ENCODE results near the gene SPATA2L.
"Not testable (repeated sequence)": the region's sequence is repeated elsewhere in the genome, so short reads cannot be mapped to it uniquely, and the experiment has no call there.

The SPATA2L gene

DNA sequence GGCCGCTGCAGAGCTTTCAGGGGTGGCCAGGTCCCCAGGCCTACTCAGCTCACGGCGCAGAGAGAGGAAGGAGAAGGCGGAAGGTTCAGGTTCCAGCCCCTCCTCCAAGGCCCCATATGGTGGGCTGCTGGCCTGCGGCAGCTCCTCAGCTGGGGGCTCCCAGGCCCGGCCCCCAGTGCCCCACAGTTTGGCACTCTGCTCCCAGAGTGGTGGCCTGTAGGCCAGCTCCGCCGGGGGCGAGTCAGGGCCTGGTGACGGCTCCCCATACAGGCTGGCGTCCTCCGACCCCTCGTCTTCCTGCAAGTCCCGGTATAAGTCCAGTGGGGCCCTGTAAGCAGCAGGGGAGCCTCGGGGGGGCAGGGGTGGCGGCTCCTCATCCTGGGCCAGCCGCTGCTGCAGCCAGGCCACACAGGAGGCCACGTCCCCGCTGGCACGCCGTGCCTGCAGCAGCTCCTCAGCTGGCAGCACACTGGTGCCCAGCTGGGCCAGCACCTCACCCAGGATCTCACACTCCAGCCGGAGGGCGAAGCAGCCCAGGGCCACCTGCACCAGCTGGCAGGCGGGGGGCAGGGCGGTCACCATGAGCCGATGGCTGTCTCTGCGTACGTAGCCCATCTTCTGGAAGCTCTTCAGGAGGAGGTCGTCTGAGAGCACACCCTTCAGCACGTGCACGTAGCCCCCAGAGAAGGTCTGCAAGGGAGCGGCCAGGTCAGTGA, 3.7 kb downstream of the SPATA2L start:
- no peak overlapping the region for H3K4me3 ChIP-seq (ENCODE audit: low read depth, low read length)
- TF ChIP-seq, protein P1, sequence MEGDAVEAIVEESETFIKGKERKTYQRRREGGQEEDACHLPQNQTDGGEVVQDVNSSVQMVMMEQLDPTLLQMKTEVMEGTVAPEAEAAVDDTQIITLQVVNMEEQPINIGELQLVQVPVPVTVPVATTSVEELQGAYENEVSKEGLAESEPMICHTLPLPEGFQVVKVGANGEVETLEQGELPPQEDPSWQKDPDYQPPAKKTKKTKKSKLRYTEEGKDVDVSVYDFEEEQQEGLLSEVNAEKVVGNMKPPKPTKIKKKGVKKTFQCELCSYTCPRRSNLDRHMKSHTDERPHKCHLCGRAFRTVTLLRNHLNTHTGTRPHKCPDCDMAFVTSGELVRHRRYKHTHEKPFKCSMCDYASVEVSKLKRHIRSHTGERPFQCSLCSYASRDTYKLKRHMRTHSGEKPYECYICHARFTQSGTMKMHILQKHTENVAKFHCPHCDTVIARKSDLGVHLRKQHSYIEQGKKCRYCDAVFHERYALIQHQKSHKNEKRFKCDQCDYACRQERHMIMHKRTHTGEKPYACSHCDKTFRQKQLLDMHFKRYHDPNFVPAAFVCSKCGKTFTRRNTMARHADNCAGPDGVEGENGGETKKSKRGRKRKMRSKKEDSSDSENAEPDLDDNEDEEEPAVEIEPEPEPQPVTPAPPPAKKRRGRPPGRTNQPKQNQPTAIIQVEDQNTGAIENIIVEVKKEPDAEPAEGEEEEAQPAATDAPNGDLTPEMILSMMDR (IDR thresholded peaks at IDR 0.05; ENCODE audit: borderline replicate concordance, insufficient read depth, low read depth, low read length) = no peak

DNA sequence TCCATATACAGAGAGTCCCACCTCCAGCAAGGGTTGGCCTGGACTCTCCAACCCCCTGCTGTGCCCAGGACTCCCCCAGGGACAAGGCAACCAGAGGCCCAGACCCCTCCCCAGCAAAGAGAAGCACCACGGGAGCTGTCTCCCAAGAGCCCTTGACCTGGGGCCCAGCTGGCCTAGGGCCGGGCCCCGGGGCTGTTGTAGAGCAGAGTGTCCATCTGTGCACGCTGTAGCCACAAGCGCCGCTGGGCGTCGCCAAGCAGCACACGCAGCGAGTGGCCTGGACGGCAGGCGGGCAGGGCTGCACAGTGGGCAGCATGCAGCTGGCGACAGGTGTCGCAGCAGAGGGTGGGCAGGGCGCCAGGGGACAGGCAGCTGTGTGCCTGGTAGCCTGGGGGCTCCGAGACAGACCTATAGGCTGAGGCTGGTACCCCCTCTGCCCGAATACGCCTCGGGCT, 4.3 kb downstream of the SPATA2L start:
- TF ChIP-seq, protein P1 (IDR thresholded peaks at IDR 0.05; ENCODE audit: borderline replicate concordance, insufficient read depth, low read depth, low read length) = no peak
- H3K4me3 ChIP-seq (ENCODE audit: low read depth, low read length) = no peak overlapping the region

DNA sequence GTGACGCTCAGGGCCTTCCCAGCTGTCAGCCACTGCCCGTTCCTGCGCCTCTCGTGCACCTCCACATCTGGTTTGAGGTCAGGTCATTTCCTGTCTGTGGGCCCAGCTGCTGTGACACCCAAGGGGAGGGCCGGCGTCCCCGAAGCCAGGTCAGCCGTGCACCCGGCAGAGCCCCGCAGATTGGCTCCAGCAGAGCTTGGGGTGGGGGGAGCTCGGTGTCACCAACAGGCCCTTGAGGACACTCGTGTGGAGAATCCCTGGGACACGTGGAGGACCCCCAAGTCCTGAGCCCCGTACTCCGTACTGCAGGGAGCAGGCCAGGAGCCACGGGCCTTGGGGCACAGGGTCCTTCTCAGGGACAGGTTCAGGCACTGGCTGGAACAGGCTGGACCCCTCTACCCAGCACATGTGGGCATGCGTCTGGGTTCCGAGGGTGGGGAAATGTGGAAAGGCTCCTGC, 4.8 kb downstream of the SPATA2L start:
- TF ChIP-seq, protein P1 (IDR thresholded peaks at IDR 0.05; ENCODE audit: borderline replicate concordance, insufficient read depth, low read depth, low read length) = no peak
- H3K4me3 ChIP-seq (ENCODE audit: low read depth, low read length) = no peak overlapping the region

DNA sequence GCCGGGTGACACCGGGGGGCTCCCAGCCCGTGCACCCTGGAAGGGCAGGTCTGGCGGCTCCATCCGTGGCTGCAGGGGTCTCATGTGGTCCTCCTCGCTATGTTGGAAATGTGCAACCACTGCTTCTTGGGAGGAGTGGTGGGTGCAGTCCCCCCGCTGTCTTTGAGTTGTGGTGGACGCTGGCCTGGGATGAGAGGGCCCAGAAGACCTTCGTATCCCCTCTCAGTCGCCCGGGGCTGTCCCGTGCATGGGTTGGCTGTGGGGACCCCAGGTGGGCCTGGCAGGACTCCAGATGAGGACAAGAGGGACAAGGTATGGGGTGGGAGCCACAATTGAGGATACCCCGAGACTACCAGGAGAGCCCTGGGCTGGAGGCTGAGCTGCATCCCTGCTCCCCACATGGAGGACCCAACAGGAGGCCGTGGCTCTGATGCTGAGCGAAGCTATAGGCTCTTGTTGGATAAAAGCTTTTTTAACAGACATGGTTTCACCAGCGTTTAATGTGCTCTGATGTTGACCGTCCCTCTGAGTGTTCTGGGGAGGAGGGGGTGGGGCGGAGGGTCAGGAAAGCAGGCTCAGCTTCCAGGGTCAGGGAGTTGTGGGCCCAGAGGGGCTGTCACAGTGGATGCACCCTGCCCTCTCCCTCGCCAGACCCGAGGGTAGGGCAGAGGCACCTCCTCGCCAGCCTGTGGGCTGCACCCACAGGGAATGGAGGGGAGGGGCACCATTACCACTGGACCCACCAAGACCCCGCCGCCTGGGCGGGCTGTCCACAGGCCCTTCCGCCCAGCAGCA, 5.4 kb downstream of the SPATA2L start:
- TF ChIP-seq, protein P1 (IDR thresholded peaks at IDR 0.05; ENCODE audit: borderline replicate concordance, insufficient read depth, low read depth, low read length) = no peak
- no peak overlapping the region for H3K4me3 ChIP-seq (ENCODE audit: low read depth, low read length)

DNA sequence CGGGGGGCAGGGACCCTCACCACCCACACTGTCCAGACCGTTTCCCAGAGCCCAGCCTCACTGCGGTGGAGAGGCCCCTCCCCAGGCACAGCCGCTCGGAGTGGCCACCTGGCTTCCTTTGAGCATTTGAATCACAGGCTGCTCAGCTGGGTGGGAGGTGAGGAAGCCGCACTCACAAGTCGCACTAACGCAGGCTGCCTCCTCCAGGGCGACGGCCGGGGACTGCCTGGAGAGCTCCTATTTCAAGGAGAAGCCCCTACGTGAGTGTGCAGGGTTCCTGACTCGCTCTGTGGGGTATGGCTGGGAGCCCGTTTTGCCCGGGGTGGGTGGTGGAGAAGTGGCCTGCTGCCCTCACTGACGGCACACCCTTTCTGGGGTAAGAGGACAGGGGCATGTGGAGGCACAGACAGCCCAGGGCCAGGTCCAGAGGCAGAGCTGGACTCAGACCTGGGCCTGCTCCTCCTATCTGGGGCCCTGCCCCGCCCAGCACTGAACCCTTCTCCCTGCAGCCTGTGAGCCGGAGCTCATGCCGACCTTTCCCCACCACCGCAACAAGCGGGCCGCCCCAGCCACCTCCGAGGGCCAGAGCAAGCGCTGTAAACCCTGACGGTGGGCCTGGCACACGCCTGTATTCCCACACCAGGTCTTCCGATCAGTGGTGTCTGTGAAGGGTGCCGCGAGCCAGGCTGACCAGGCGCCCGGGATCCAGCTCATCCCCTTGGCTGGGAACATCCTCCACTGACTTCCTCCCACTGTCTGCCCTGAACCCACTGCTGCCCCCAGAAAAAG, 6.2 kb downstream of the SPATA2L start:
- no peak overlapping the region for H3K4me3 ChIP-seq (ENCODE audit: low read depth, low read length)
- TF ChIP-seq, protein P1 (IDR thresholded peaks at IDR 0.05; ENCODE audit: borderline replicate concordance, insufficient read depth, low read depth, low read length) = no peak

DNA sequence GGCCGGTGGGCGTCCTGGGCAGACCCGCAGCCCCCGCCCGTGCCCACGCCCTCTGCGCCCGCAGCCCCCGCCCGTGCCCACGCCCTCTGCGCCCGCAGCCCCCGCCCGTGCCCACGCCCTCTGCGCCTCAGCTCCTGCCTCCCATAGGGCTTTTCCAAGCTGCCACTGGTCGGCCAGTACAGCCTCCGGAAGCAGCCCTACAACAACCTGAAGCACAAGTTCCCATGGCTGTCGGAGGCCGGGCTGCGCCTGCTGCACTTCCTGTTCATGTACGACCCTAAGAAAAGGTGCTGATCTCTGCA, 6.8 kb downstream of the SPATA2L start:
- H3K4me3 ChIP-seq (ENCODE audit: low read depth, low read length) = not testable (repeated sequence)
